Right ventricle myocardium inferior (tissue), 1 donor: ENCODE measurements around the gene FASN. TPM values are rescaled to one million over a fixed set of nuclear protein-coding genes. Genes with fewer than 3 reads are reported as not detected.

Experiments used
- ATAC-seq: fragments of 200-7000 bp; cut with Tn5 transposase; one replicate; pipeline ENCODE4 v1.9.1; 2020; ENCODE audit warnings: mild to moderate bottlenecking, moderate library complexity
- DNase-seq: peaks from one replicate; pipeline ENCODE4 v3.0.0; 2021; ENCODE audit errors: missing footprints
- intact Hi-C: fragments of 100-400 bp; cut with DNase I; formaldehyde crosslinking; loops from one replicate; pipeline ENCODE4 v1.11.0; 2022
- total RNA-seq: library from RNA; stranded (reverse); fragmentation: NEBNext Ultra II Directional; extraction: Animal tissue kit (Norgen Biotek cat#: 25700); gene quantifications from one replicate; pipeline ENCODE4 v1.2.1, GENCODE V29; 2021
- donor health status: DM: no; HTN: yes; CAD: no; lungs with severe emphysema.

FASN gene
- total RNA-seq, 1 donor from 2014 or later, result 46.6 TPM

DNA sequence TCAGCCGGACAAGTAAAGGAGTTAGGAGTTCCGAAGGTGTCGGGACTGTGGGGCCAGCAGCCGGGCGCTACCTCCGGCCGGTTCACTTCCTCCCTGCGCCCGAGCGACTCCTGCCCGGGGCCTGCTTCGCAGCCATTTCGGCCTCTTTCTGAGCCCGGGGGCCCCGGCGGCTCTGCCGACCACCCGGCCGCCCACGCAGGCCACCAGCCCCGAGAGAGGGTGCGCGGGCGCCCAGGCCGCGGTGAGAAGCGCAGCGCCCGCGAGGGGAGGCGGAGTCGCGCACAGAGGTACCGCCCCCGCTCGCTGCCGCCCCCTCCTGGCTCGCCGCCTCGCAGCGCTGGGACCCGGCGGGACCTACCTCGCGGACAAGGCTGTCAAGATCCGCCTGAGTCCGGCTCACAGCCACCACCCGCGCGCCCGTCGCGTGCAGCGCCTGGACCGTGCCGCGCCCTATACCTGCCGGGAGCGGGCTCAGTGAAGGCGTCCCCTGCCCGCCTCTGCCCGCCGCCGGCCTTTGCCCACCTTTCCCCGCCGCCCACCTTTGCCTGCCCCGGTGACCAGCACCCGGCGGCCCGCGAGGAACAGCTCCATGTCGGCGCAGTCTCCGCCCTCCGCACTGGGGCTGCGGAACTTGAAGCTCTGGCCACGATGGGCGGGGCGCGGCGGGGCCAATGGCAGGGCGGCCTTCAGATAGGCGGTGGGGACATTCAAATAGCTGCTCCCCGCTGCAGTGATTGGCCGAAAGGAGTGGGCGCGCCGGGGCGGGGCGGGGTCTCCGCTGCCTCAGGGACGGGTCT is 60.7 kb downstream of the FASN start, which contains the start of gene DCXR:
DCXR (minus strand) TSS at position 606 of the 797 bp plus-strand sequence; CDS start at position 591, 15 bp downstream.
- intact Hi-C loops, result loop anchor here (1.0 to 5.0 kb wide), 2 partner anchors 61 to 255 kb away; partner anchors contain the start of gene FASN
- ATAC-seq (peak; percentile 98), DNase-seq (peak; percentile 99)

DNA sequence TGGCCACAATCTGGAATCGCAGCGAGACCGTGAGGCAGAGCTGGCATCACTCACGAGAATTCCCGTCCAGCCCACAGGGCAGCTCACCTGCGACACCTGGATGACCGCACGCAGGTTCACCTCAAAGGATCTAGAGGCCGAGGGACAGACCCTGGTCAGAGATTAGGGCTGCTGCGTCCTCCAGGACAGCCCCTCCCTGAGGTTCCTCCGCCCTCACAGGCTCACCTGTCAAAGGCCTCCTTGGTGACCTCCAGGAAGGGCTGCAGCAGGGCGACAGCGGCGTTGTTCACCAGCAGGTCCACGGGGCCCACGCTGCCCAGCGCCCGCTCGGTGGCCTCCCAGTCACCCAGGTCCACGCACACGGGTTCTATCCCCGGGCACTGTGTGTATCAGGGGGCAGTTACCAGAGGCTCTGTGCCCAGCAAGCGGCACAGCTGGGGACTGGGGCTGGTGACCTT is 61.4 kb downstream of the FASN start:
- intact Hi-C loops, result loop anchor here (1.0 to 5.0 kb wide), 2 partner anchors 62 to 256 kb away; partner anchors contain the start of gene FASN
- no peak for DNase-seq
- no peak for ATAC-seq

DNA sequence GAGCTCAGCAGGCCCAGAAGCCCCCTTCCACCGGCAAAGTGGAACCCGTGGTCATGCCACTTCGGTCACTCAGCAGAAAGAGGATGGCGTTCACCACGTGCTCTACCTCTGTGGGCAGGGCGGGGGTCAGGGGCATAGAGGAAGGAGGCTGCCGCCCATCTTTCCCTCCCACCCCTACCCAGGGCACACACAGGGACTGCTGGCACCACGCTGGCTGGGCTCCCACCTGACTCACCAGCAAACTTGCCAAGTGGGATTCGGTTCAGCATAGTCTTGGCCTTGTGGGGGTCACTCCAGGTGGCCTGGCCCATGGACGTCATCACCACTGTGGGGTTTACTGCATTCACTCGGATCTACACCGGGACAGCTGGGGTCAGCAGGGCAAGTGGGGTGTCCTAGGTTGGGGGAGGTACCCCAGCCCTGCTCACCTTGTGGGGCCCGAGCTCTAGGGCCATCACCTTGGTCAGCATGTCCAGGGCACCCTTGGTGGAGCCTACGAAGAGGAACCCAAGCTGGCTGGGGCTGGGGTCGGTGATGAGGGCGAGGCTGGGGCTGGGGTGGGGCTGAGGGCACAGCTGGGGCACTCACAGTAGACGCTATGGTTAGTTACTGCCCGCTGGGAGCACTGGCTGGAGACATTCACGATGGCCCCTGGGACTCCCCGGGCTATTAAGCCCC is 61.9 kb downstream of the FASN start:
- ATAC-seq (no peak), DNase-seq (no peak)
- intact Hi-C loops, result loop anchor here (5.0 kb wide), 1 partner anchor 256 kb away; no protein-coding TSS in a partner anchor

DNA sequence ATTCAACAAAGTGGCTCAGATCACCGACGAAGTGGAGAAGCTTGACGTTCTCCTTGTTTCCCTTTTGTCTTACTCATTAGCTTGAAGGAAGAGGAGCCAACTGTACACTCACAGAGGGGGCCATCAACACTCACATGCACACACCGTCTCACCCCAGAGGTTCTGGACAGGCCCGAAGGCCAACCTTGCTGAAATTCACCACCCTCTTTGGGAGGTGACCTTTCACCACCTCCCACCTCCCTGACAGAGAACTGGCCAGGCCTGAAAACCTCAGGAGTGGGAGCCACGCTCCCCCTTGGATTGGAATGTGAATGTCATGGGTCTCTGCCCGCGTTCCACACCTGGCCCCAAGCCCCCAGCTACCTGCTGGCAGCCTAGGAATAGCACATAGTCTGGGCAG is 62.5 kb downstream of the FASN start:
- intact Hi-C loops, result loop anchor here (5.0 kb wide), 1 partner anchor 257 kb away; no protein-coding TSS in a partner anchor
- ATAC-seq, result no peak

DNA sequence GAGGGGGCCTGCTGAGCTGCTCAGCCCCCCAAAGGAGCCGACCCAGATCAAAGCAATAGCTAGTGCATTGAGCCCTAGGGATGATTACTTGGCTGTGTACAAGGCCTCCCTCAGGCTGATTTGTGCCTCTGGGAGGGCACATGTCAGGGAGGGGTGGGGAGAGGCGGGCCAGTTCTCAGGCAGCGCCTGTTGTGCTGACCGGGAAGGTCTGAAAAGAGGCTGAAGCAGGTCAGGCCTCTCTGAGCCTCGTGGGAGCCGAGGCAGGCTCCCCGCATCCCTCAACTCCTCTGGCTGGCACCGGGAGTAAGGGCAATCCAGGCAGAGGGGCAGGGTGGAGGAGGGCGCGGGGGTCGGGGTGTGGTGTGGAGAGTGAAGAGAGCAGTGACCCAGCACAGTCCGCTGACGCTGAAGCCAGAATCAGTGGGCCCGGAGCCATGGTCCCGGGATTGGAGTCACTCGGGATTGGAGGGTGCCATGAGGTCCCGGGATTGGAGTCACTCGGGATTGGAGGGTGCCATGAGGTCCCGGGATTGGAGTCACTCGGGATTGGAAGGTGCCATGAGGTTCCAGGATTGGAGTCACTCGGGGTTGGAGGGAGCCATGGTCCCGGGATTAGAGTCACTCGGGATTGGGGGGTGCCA is 63.5 kb downstream of the FASN start:
- intact Hi-C loops, result loop anchor here (5.0 kb wide), 1 partner anchor 258 kb away; no protein-coding TSS in a partner anchor
- no peak for ATAC-seq
- no peak for DNase-seq

More for the DNA sequence above, 62.5 kb downstream of the FASN start:
- DNase-seq, result no peak

DNA sequence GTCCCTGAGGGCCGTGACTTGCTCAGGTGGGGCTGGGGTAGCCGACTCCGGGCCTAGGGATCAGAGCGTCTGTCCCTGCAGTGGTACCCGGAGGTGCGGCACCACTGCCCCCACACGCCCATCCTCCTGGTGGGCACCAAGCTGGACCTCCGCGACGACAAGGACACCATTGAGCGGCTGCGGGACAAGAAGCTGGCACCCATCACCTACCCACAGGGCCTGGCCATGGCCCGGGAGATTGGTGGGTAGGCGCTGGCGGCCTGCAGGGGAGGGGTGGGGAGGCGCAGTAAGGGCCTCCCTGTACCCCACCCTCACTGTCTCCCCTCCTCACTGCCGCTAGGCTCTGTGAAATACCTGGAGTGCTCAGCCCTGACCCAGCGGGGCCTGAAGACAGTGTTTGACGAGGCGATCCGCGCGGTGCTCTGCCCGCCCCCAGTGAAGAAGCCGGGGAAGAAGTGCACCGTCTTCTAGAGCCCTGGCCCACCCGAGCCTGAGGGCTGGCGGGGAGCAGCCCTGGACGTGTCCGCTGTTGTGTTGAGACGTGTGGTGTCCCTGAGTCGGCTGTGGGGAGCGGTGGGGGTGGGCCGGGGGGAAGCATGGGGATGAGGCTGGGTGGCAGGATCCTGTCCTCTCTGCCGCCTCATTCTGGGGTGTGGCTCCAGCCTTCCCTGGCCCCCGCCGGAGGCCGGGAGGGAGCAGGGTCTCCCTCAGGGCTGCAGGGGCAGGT is 64.5 kb downstream of the FASN start:
- no peak for ATAC-seq
- no peak for DNase-seq
- intact Hi-C loops, result no loop called here

DNA sequence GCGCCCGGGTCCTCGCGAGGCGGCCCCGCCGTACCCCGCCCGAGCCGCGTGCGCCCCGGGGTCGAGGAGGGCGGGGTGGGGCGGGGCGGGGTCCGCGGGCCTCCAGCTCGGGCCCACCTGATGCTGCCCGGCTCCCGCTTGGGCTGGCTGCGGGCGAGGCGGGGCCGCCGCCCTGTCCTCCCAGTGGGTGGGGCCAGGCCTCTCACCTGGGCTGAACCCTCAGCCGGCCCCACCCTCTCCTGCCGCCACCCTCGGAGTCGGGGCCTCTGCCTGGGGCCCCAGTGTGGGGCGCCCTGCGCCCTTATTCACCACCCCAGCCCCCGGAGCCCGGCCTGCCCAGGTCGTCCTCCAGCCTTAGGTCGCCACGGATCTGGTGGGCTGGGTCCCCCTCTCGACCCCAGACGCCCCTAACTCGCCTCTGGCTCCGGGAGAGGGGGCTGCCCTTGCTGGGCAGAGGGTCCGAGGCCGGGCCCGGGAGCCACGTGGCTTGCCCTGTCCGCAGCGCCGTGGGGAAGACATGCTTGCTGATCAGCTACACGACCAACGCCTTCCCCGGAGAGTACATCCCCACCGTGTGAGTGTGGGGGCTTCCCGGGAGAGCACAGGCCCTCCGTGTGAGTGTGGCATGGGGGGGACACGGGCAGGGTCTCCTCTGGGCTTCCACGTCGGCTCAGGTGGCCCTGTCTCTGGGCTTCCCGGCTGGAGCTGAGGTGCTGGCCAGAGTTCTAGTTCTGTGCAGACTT is 66.0 kb downstream of the FASN start:
- ATAC-seq (no peak), DNase-seq (no peak)
- intact Hi-C loops, result no loop called here

DNA sequence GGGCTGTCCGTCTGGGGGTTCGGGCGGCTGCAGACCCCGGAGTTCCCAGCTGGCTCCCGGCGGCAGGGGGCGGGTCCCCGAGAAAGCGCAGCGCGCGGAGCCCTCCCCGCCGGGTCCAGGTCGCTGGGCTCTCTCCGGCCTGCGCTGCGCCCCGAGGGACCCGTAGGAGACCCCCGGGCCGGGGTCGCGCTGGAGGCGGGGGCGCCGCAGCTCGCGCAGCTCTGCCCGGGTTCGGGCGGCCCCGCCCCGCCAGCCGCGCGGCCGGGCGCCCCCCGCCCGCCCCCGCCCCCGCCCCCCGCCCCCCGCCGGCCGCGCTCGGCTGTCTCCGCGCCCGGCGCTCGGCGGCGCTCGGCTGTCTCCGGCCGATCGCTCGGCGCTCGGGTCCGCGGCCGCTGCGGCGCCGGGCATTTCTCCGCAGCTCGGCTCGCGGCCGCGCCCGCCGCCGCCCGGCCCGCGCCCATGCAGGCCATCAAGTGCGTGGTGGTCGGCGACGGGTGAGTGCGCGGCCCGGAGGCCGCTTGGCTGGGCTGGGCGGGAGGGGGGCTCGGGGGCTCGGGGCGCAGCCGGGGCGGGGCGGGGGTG is 66.6 kb downstream of the FASN start, which contains the start of gene RAC3:
RAC3 (plus strand) TSS at position 376 of the 582 bp plus-strand sequence; CDS start at position 460, 84 bp downstream.
- ATAC-seq, result no peak
- intact Hi-C loops, result no loop called here
- DNase-seq, result no peak

DNA sequence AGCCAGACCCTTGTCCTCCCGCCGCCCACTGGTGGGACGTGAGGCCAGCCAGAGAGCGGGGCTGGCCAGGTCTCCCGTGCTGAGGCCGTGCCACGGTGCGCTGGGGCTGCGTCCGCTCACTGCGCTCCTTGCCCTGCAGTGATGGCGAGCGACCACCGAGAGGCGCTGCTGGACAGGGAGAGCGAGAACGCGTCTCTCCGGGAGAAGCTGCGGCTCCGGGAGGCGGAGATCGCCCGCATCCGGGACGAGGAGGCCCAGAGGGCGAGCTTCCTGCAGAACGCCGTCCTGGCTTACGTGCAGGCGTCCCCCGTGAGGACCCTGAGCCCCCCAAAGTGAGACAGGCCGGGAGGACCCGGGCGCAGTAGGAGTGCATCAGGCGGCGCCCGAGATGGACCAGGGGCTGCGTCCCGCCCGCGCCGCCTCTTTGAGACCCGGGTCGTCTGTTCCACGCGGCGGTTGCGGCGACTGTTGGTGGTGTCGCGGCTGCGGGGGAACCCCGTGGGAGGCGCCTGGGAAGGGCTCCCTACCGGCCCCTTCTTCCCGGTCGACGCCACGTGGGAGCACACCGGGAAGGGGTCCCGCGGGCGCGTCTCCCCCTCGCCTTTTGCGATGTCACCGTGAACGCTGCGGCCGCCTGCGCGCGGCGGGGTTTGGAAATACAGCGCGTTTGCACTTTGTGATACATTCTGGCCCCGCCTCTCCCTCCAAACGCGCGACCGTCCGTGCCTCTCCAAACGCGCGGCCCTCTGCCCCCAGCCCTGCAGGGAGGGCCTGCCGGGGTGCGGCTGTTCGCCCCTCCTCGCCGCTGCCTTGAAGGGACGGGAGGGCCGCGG is 67.3 kb downstream of the FASN start:
- intact Hi-C loops, result loop anchor here (1.0 kb wide), 2 partner anchors 14 to 123 kb away; no protein-coding TSS in a partner anchor
- DNase-seq, result peak; percentile 92
- ATAC-seq, result peak; percentile 85

DNA sequence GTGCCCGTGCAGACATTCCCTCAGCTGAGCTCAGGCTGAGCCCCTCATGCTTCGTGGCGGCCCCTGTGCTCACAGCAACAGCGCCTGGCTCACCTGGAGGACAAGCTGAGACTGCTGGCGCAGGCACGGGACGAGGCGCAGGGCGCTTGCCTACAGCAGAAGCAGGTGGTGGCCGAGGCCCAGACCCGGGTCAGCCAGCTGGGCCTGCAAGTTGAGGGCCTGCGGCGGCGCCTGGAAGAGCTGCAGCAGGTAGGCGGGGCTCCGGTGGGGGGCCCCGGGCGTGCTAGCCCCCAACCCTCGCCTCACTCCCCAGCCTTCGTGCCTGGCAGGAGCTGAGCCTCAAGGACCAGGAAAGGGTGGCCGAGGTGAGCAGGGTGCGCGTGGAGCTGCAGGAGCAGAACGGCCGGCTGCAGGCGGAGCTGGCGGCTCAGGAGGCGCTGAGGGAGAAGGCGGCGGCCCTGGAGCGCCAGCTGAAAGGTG is 68.0 kb downstream of the FASN start:
- ATAC-seq (peak; percentile 2), DNase-seq (no peak)
- intact Hi-C loops, result loop anchor here (1.0 kb wide), 2 partner anchors 14 to 123 kb away; no protein-coding TSS in a partner anchor

DNA sequence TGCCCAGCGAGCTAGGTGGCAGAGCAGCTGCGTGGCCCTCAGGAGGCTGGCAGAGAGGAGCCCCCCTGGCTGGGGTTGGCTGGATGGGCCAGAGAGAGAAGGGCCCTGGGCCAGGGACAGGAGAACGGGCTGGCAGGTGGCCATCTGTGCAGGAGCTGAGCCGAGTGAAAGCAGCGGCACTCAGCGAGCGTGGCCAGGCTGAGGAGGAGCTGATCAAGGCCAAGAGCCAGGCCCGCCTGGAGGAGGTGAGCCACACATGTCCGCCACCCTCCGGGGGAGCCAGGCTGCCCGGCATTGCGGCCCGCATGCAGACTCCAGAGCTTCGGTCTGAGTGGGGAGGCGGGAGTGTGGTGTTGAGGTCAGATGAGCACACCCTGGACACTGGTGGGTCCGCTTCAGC is 68.6 kb downstream of the FASN start:
- ATAC-seq (peak; percentile 23), DNase-seq (no peak)
- intact Hi-C loops, result no loop called here

DNA sequence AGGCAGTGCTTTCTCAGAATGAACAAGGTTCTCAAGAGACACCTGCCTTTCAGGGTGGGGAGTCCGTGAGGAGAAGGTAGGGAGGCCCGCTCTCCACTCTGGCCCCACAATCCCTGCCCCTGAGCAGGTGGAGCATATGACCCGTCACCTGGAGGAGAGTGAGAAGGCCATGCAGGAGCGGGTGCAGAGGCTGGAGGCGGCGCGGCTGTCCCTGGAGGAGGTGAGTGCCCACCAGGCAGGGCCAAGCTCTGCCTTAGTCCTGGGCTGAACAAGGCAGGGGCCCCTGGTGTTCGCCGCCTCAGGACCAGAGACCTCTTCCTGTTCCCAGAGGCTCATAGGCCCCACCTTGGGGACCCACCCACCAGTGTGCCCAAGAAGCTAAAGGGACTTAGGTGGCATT is 69.1 kb downstream of the FASN start:
- no peak for DNase-seq
- no peak for ATAC-seq
- intact Hi-C loops, result no loop called here

Other genes starting within 250 kb of the FASN start
- 355 TPM for gene P4HB, start 237.7 kb downstream of the FASN start, total RNA-seq
- gene ARHGDIA, start 226.9 kb downstream of the FASN start, total RNA-seq, result 126 TPM
- 35.5 TPM for gene ALYREF, start 206.7 kb downstream of the FASN start, total RNA-seq
- 179 TPM for gene ANAPC11, start 206.5 kb downstream of the FASN start, total RNA-seq
- 0.38 TPM for gene NPB, start 196.0 kb downstream of the FASN start, total RNA-seq
- 31.0 TPM for gene PCYT2, start 186.8 kb downstream of the FASN start, total RNA-seq
- gene SIRT7, start 180.1 kb downstream of the FASN start, total RNA-seq, result 6.2 TPM
- 26.2 TPM for gene MAFG, start 170.5 kb downstream of the FASN start, total RNA-seq
- gene PYCR1, start 160.9 kb downstream of the FASN start, total RNA-seq, result 6.2 TPM
- 3.7 TPM for gene MYADML2, start 151.0 kb downstream of the FASN start, total RNA-seq
- 0.89 TPM for gene NOTUM, start 137.0 kb downstream of the FASN start, total RNA-seq
- gene ASPSCR1, start 120.6 kb downstream of the FASN start, total RNA-seq, result 25.5 TPM
- gene CENPX, start 75.4 kb downstream of the FASN start, total RNA-seq, result 30.5 TPM
- gene LRRC45, start 74.9 kb downstream of the FASN start, total RNA-seq, result 5.3 TPM
- 2.2 TPM for gene RAC3, start 66.6 kb downstream of the FASN start, total RNA-seq
- gene DCXR, start 60.5 kb downstream of the FASN start, total RNA-seq, result 175 TPM
- gene RFNG, start 46.4 kb downstream of the FASN start, total RNA-seq, result 19.3 TPM
- 80.9 TPM for gene GPS1, start 46.3 kb downstream of the FASN start, total RNA-seq
- 59.3 TPM for gene DUS1L, start 32.4 kb downstream of the FASN start, total RNA-seq
- 7.9 TPM for gene CCDC57, start 114.6 kb upstream of the FASN start, total RNA-seq
- 10.4 TPM for gene SLC16A3, start 130.8 kb upstream of the FASN start, total RNA-seq
- gene CSNK1D, start 175.5 kb upstream of the FASN start, total RNA-seq, result 62.6 TPM
- gene CD7, start 219.4 kb upstream of the FASN start, total RNA-seq, result 0.73 TPM
- 4.9 TPM for gene SECTM1, start 235.5 kb upstream of the FASN start, total RNA-seq